Hematopoietic multipotent progenitor cell (in vitro differentiated cells): Measurements from ENCODE around the gene NEAT1. TPM values are rescaled to one million over a fixed set of nuclear protein-coding genes. Genes with fewer than 3 reads are reported as not detected.

Experiments used
- DNase-seq, 3 donors: peaks; one replicate each; pipeline ENCODE4 v3.0.0-alpha.2; 2011 to 2015; ENCODE audit warnings: low read depth in 2 of 3, low spot score in 2 of 3
- total RNA-seq: library from RNA; depleted of rRNA; stranded (reverse); fragments of >200 nt; gene quantifications from one replicate; pipeline ENCODE4 v1.2.3, GENCODE V29; 2012

The NEAT1 gene
- total RNA-seq, 1 donor: 102 TPM

- no peak for DNase-seq
Measured at GRCh38 chr11:65388731-65389130, 33.9 kb upstream of the NEAT1 start.

- no peak for DNase-seq
Measured at GRCh38 chr11:65389294-65389980, 33.2 kb upstream of the NEAT1 start.

- no peak for DNase-seq
Measured at GRCh38 chr11:65390099-65390941, 32.3 kb upstream of the NEAT1 start.

- DNase-seq: no peak
Measured at GRCh38 chr11:65390996-65391395, 31.6 kb upstream of the NEAT1 start.

GRCh38 chr11:65392186-65392829 lies 30.3 kb upstream of the NEAT1 start:
- DNase-seq: no peak

- DNase-seq: no peak
Measured at GRCh38 chr11:65392899-65393298, 29.7 kb upstream of the NEAT1 start.

- no peak for DNase-seq
Measured at GRCh38 chr11:65393513-65394079, 29.0 kb upstream of the NEAT1 start.

- no peak for DNase-seq
Measured at GRCh38 chr11:65394125-65394536, 28.5 kb upstream of the NEAT1 start.

- DNase-seq: no peak
Measured at GRCh38 chr11:65395961-65396530, 26.6 kb upstream of the NEAT1 start.

GRCh38 chr11:65396769-65397745 lies 25.5 kb upstream of the NEAT1 start:
- no peak for DNase-seq

GRCh38 chr11:65398362-65398910 lies 24.2 kb upstream of the NEAT1 start:
- no peak for DNase-seq

GRCh38 chr11:65399249-65399648 lies 23.3 kb upstream of the NEAT1 start:
- no peak for DNase-seq

GRCh38 chr11:65399845-65400244 lies 22.8 kb upstream of the NEAT1 start:
- no peak for DNase-seq

- DNase-seq: no peak
Measured at GRCh38 chr11:65400307-65401072, 22.1 kb upstream of the NEAT1 start.

- no peak for DNase-seq
Measured at GRCh38 chr11:65401073-65401802, 21.4 kb upstream of the NEAT1 start.

- no peak for DNase-seq
Measured at GRCh38 chr11:65401803-65402248, 20.8 kb upstream of the NEAT1 start.

- DNase-seq: no peak
Measured at GRCh38 chr11:65402790-65403189, 19.8 kb upstream of the NEAT1 start.

GRCh38 chr11:65403607-65404121 lies 18.9 kb upstream of the NEAT1 start:
- DNase-seq: peak in 2 of 3 donors; percentile 89 to 96
